Hematopoietic multipotent progenitor cell treated with erythropoietin and hydrocortisone succinate and interleukin-3 and kit ligand, for 17 days (in vitro differentiated cells): ENCODE data around the gene IFT52.

Source experiments
- DNase-seq: peaks from one replicate; pipeline ENCODE4 v3.0.0-alpha.2; 2015; ENCODE audit warnings: low spot score

The IFT52 gene

DNA sequence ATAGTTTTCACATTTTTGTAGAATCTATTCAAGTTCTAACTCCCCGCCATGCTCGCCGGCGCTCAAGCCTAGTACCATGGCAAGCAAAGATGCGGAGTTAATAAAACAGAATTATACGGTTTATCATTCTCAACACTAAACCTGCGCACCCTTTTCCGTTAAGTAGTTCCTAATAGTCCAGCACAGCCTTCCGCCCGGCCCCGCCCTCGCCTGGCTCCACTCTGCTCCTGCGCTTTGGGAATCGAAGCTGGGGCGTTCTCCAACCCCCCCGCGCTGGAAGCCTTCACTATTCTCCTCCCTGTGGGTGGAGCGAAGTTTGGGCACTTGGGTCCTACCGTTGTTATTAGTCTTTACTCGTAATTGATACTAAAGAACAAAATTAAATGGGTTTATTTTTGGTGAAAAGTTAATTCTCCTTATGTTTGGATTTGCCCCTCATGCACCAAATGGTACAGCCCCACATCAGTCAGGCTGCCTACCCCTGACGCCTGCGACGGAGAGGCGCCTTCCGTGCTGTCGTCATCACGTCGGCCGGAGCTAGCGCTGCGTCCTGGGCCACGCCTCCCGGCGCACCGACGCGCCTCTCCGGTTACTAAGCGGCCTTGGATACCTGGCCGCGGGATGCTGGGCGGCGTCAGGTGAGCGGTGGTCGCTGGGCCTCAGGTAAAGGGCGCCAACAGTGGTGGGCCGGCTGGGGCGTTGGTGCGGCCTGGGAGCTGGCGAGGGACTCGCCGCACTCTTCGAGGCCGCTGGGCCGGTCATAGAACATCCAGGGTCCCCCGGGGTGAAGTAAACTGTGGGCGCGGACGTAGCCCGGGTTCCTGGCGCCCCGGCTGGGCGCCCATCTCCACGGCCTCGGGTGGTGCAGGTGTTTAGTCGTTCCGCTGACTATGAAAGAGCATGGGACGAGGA lies at the start of gene IFT52:
Gene IFT52 (plus strand): TSS at position 546 of the 912 bp plus-strand sequence. CDS start 3,762 bp downstream, outside the sequence.
- peak; percentile 96 for DNase-seq

- DNase-seq, result no peak
Measured at GRCh38 chr20:43541214-43541613, 49.5 kb upstream of the IFT52 start.

DNA sequence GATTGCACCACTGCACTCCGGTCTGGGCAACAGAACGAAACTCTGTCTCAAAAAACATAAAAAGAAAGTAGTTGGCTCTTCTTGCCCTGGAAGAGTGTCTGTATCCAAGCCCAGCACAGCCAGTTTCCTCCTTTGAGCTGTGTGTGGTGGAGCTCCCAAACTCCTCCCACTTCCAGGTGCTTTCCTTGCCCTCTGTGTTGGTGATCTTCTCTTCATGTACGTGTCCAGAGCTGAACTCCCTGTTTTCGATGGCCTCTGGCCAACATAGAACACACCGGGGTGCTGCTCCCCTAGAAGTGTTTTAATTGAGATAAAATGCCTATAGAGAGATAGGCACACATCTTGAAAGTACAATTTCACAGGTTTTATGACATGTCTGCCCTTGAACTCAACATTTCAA lies 48.6 kb upstream of the IFT52 start:
- peak; percentile 39 for DNase-seq

- no peak for DNase-seq
Measured at GRCh38 chr20:43542674-43543073, 48.1 kb upstream of the IFT52 start.

DNA sequence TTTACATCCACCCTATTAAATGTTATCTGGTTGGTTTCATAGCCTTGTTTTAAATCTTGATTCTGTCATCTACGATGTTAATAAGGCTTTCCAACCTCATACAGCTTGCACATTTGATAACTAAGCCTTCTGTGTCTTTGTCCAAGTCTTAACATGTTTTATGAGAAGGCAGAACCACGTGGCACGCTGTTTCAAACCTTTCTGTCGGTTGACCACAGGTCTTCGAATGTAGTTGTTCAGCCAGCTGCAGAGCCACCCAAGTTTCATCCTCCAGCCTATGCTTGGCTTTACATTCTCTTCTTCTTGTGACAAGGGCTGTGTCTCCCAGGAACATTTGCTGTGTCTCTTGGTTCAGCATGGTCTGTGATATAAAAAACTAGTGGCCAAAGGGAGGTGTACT lies 47.6 kb upstream of the IFT52 start:
- no peak for DNase-seq

GRCh38 chr20:43544501-43544900 lies 46.2 kb upstream of the IFT52 start:
- DNase-seq, result no peak

- no peak for DNase-seq
Measured at GRCh38 chr20:43545837-43546578, 44.7 kb upstream of the IFT52 start.

DNA sequence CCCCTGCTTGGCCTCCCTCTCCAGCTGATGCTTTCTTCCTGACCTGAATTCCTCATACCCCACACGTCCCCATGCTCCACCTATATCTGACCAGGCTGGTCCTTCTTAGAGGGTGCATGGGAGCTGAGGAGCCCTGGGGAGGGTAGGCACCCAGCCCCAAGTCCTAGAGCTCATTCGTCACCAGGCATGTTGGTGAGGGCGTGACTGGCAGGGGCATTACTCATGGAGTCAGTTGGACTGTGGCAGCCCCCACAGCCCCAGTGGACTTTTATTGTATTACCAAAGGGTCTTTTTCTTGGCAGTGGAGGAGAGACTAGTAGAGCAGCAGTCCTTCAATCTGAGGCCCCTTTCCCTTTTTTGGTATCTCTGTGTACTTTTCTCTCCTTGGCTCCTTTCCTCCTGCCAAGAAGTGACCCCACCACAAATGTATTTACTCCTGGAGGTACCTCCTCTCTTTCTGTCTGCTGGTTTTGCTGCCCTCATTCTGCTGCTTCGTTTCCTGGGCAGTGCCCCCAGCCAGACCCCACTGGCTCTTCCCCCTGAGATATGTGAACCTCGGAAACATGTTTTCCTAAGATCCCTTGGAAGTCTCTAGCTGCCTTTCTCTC lies 42.4 kb upstream of the IFT52 start:
- no peak for DNase-seq

DNA sequence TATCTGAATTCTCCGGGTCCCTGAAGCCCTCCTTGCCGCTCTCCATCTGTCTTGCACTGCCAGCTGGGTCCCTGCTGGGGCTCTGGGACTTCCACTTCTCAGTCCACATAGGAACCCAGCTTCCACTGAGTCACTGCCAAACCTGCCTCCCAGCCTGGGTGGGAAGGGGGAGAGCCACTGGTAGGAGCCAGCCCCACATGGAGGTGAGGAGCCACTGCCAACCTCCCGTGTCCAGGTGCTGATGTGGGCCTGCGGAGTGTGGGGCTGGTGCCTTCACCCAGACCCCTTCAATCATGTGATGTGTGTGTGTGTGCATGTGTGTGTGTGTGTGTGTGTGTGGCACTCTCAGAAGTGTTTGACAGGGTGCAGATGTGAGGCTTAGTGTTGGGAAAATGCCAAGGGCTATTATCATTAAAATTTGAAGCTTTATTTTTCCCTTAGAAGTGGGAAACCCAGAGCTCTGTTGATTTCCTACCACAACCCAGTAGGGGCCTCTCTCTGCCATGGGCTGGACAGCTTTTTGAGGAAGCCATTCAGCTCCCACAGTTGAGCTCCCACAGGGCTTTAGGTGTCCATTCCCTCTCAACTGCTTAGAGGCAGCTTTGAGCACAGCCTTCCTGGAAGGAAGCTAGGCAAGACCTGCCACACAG lies 41.2 kb upstream of the IFT52 start:
- no peak for DNase-seq

GRCh38 chr20:43550456-43550855 lies 40.3 kb upstream of the IFT52 start:
- no peak for DNase-seq

GRCh38 chr20:43554369-43554768 lies 36.4 kb upstream of the IFT52 start:
- DNase-seq, result no peak

DNA sequence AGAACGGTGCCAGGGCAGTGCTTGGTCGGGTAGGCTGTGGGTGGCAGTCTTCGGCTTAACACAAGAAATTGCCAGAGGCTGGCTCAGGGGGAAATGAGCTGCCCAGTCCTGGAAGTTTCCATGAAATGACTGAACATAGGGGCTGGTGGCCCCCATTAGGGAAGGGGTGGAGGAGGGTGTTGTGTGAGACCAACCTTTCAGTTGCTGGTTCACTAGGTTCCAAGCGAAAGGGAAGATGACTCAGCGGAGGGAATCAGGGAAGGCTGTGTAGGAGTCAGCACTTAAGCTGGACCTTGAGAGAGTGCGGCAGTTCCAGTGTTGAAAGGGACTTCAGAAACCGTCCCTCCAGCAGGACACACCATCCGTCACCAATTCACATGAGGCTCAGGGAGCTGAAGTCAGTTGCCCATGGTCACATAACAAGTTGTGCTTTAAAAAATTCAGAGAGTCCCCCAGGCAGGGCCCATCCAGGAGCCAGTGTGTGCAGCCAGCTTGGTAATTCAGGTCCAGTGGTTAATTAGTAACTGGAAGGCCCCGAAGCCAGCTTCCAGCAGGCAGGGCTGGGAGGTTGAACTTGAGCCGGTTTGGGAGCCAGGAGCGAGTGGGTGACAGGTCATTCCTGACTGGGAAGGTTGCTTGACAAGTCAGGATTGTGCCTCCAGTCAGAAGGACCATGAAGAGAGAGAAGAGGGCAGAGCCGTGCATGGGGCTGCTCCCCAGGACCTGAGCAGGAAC lies 32.2 kb upstream of the IFT52 start, which contains the start of gene SGK2:
Gene SGK2 (plus strand): TSS at position 616 of the 735 bp plus-strand sequence. CDS start 7,469 bp downstream, outside the sequence.
- no peak for DNase-seq

- DNase-seq, result no peak
Measured at GRCh38 chr20:43559147-43559987, 31.4 kb upstream of the IFT52 start.

- no peak for DNase-seq
Measured at GRCh38 chr20:43560974-43561373, 29.8 kb upstream of the IFT52 start.

GRCh38 chr20:43563429-43563828 lies 27.3 kb upstream of the IFT52 start:
- peak; percentile 53 for DNase-seq

- no peak for DNase-seq
Measured at GRCh38 chr20:43563991-43564390, 26.7 kb upstream of the IFT52 start.

DNA sequence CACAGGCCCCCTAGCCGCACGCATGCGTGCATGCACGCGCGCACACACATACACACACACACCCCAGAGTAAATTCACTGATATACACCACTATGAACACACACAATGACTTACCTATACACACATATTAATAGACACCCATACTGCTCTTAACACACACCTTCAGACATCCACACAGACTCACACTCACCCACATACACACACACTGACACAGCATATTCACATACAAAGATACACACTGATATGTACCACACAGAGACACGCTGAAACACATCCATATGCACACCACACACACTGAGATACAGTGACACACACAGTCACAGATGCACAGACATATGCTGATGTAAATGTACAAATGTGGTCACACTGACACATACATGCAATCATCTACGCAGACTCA lies 26.3 kb upstream of the IFT52 start:
- DNase-seq, result no peak

DNA sequence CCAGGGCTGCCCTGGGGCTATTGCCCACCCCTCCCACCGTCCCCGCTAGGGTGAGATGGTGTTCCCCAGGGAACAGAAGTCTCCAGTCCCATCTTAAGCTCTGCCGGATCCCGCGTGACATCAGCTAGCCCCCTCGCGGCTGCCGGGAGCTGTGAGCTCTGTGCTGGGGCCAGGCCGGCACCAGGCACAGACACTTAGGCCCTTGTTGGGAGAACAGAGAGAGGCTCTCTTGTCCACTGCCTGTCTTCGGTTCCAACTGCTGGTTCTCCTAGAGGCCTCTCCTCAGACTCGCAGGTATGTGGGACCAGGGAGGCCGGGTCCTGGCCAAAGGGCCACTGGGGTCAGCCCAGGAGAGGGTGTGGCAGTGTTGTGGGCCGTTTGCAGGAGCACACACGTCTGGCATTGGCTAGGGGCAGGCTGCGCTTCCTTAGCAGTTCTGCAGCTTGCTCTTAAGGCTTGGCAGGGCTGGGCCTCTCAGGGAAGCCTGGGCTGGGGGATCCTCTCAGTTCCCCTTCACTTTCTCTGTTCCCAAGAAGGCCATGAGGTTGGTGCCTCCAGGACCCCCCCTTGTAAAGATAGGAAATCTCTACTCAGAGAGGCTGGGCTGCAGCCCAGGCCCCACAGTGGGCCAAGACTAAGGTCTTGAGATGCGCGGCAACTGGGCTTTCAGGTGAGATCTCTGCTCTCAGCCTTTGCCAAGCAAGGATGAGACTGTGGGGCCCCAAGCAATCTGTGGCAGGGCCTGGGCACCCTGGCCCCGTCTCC lies 25.6 kb upstream of the IFT52 start:
- no peak for DNase-seq

- DNase-seq, result no peak
Measured at GRCh38 chr20:43565758-43566104, 25.0 kb upstream of the IFT52 start.

GRCh38 chr20:43567477-43567876 lies 23.3 kb upstream of the IFT52 start:
- no peak for DNase-seq
